Hematopoietic multipotent progenitor cell treated with erythropoietin and hydrocortisone succinate and interleukin-3 and kit ligand, for 8 days (in vitro differentiated cells): Measurements from ENCODE around the gene BPIFA1.

ENCODE experiments used
- DNase-seq: peaks from one replicate; pipeline ENCODE4 v3.0.0-alpha.2; 2015

The BPIFA1 gene

GRCh38 chr20:33242319-33243100 is 6.7 kb downstream of the BPIFA1 start:
- no peak for DNase-seq

GRCh38 chr20:33246077-33246476 is 10.3 kb downstream of the BPIFA1 start:
- DNase-seq, result no peak

- DNase-seq, result no peak
Observed at GRCh38 chr20:33249456-33249855, 13.7 kb downstream of the BPIFA1 start.

GRCh38 chr20:33250666-33251065 is 14.9 kb downstream of the BPIFA1 start:
- DNase-seq, result no peak

- DNase-seq, result no peak
Observed at GRCh38 chr20:33251496-33251895, 15.7 kb downstream of the BPIFA1 start.

GRCh38 chr20:33252460-33252859 is 16.7 kb downstream of the BPIFA1 start:
- no peak for DNase-seq

GRCh38 chr20:33255005-33255404 is 19.2 kb downstream of the BPIFA1 start:
- no peak for DNase-seq

- DNase-seq, result no peak
Observed at GRCh38 chr20:33257237-33257636, 21.4 kb downstream of the BPIFA1 start.

DNA sequence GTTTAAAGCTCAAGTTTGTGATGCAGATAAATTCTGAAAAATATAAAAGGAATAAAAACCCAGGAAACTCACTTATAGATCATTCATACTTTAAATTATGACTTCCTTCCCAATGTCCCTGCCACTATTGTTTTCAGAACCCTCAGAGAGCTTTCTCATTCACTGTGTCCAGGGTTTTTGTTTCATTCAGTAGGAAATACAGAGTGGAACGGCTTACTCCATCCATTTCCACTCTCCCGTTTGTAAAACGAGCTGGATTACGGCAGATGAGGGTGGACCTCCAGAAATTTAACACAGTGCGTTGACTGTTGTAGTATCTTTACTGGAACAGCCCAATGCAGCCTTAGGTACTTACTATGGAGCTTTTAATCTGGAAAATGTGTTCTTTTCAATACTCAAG is 23.6 kb downstream of the BPIFA1 start:
- no peak for DNase-seq

DNA sequence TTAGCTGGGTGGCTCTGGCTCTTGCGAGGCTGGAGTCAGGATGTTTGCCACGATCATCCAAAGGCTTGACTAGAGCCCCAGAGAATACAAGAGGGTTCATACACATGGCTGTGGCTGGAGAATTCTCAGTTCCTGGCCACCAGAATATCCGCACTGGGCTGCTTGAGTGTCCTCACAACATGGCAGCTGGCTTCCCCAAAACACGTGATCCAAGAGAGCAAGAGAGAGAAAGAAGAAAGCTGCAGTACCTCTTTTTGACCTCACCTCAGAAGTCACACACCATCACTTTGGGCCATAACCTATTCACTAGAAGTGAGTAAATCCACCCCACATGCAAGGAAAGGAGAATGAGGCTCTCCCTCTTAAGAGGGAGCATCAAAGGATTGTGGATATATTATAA is 25.7 kb downstream of the BPIFA1 start:
- DNase-seq, result no peak

DNA sequence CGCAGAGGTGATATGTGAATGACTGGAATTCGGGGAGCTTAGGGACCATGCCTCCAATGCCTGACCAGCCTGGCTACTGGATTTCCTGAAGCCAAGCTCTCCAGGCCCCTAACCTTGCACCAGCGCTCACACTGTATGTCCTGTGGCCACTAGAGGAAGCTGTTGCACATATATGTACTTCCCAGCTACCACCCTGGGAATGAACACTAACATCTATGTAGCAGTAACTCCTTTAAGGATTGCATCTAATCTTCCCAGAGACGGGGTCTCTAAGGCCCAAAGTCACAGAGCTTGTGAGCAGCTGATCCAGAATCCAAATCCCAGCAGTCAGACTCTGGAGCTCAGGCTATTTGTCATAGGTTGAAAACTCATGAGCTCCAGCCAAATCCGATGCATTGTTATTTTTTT is 26.9 kb downstream of the BPIFA1 start:
- peak; percentile 45 for DNase-seq

GRCh38 chr20:33263784-33264183 is 28.0 kb downstream of the BPIFA1 start:
- DNase-seq, result no peak

- no peak for DNase-seq
Observed at GRCh38 chr20:33267701-33268100, 31.9 kb downstream of the BPIFA1 start.

DNA sequence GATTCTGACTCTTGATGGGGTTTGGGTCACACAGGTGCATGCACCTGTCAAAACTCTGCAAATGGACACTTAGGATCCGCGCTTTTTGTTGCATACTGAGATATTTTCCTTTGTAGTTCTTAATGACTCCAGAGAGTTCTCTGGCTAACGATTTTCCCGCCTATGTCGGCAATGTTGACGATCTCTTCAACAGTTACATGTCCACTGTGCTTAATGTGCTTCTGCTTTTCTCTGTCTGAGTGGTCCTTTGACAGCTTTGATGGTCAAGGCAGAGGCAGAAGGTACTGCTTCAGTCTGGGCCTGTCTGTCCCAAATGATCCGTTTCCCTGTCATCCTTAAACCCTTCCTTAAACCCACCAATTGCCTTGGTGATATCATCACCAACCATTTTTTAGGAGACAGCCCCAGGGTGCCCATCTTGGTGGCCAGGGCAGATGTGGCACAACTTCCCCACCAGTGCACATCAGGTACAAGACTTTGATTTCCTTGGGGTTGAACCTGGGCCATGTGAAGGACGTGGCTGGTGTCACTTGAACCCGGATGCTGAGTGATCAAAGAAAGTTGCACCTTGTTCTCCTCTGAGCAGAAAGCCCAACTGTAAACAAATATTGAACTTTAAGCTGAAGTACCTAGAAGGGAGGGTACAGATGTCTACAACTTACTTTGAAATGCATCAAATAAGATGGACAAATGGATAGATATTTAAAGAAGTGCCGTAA is 36.5 kb downstream of the BPIFA1 start:
- no peak for DNase-seq

DNA sequence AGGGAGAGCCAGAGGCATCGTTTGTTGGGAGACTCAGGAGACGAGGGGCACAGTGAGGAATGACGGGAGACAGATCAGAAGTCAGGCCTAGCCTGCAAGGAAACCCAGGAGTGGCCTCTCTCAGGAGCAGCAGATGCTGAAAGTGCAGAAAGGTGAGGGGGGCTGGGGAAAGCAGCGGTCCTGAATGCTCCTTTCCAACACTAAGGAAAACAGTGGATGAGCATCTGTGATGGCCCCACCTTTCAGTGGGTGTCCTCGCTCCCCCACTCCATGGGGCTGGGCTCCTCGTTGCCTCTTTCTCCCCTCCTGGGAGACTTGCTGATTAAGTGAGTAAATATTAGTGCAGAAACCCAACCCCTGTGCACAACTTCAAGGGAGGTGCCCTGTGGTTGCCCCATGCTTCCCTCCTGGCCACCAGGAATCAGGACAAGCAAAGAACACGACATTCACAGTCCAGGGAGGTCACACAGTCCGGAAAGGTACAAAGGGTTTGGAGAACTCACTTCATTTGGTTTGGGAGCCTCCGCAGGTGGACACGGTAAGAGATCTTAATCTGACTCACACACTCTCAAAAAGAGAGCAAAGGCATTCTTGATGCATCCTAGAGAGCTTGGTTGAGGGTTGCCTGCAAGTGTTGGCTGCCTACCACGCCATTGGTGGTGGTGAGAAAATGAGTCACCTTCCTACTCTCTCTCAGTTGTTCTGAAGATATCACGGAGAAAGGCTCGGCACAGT is 37.5 kb downstream of the BPIFA1 start:
- no peak for DNase-seq

- no peak for DNase-seq
Observed at GRCh38 chr20:33275215-33275614, 39.4 kb downstream of the BPIFA1 start.

GRCh38 chr20:33275871-33276270 is 40.1 kb downstream of the BPIFA1 start:
- DNase-seq, result no peak

DNA sequence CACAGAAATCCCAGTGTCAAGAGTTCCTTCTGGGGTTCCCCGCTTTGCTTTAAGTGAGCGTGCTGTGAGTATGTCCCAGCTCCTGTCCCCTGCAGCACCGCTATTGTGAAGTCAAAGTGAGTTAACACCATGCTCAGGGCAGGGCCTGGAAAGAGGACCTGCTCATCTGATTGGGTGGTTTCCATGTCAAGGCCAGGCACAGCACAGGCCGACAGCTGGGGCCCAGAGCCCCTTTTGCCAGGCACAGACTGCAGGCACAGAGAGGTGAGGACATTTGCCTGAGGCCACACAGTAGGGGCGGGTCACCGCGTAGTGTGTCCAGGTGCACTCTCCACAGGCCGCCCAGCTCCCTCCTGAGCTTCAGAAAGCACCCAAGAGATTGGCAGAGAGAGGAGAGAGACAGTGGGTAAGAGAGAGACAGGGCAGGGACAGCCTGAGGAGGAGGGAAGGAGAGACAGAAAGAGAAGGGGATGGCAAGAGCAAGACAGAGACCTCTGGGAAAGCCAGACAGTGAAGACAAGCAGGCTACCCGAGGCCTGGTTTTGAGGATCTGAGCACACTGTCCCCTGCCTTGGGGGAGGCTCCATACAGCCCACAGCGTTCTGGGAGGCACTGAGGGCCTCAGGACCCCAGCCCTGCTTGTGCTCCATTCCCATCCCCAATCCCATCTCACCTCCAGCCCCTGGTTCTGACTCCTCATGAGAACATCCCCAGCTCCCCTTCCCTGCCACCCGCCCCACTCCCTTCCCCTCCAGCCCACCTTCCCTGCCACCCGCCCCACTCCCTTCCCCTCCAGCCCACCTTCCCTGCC is 40.7 kb downstream of the BPIFA1 start:
- DNase-seq, result no peak

DNA sequence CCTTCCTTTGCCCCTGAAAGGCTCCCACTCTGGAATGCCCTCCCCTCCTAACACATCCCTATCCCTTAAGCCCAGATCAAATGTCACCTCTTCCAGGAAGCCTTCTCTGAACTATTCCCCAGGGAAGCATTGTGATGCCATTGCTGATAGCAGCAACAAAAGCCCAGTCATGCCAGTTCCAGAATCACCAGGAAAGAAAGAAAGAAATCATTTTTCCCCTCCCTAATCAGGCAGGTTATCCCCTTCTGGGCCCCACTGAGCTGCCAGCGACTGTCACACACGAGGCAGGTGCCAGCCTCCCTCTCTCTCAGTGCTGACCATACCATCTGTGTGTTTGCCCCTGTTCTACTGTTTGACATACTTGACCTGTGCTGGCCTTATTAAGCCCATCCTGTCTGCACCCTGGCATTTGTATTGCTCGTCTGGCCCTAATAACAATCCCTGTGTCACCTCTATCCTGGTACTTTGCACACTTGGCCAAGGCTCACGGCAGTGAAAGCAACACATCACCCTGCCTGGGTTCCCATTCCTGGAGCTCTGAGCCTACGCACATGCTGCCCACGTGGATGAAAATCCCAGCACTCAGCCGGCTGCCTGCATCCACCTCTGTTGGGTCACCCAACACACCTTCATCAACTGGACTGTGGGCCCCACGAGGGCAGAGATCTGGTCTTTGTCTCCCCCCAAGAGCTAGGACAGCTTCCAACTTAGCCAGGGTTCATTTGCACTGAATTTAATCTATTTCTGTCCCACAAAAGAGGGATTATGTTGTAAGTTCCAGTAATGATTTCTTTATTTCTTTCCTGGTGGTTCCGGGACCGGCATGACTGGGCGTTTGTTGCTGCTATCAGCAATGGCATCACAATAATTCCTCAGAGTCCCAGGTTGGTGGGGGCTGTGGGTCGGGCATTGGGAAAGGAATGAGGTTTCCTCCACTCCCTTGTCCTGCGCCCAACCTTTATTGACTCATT is 42.0 kb downstream of the BPIFA1 start:
- DNase-seq, result no peak

GRCh38 chr20:33278700-33279099 is 42.9 kb downstream of the BPIFA1 start:
- DNase-seq, result no peak

GRCh38 chr20:33279261-33279910 is 43.6 kb downstream of the BPIFA1 start:
- no peak for DNase-seq
